ENCODE measurements around the gene AK3.
A peak's percentile ranks its signal among the peaks of the same experiment; 100 is the strongest.

Gene AK3

GRCh38 chr9:4701526-4701925 is 39.5 kb downstream of the AK3 start:
- DNase-seq = no peak

- no peak for DNase-seq
Observed at GRCh38 chr9:4700932-4701331, 40.1 kb downstream of the AK3 start.

GRCh38 chr9:4700091-4700490 is 40.9 kb downstream of the AK3 start:
- DNase-seq = no peak

GRCh38 chr9:4691795-4692194 is 49.2 kb downstream of the AK3 start:
- no peak for DNase-seq

- DNase-seq = no peak
Observed at GRCh38 chr9:4690144-4690543, 50.9 kb downstream of the AK3 start.

- DNase-seq = no peak
Observed at GRCh38 chr9:4689687-4690104, 51.3 kb downstream of the AK3 start.

GRCh38 chr9:4689021-4689420 is 52.0 kb downstream of the AK3 start:
- no peak for DNase-seq

- no peak for DNase-seq
Observed at GRCh38 chr9:4686584-4686983, 54.4 kb downstream of the AK3 start.

- DNase-seq = no peak
Observed at GRCh38 chr9:4686112-4686511, 54.9 kb downstream of the AK3 start.

- no peak for DNase-seq
Observed at GRCh38 chr9:4684820-4685219, 56.2 kb downstream of the AK3 start.

GRCh38 chr9:4680750-4681149 is 60.3 kb downstream of the AK3 start:
- no peak for DNase-seq

GRCh38 chr9:4680173-4680525 is 60.9 kb downstream of the AK3 start:
- DNase-seq = no peak

GRCh38 chr9:4679268-4680172 is 61.5 kb downstream of the AK3 start, which contains the start of gene CDC37L1:
Gene CDC37L1 (plus strand): TSS chr9:4679569. CDS start chr9:4679768, 199 bp downstream.
- peak; percentile 97 for DNase-seq

- peak; percentile 3 for DNase-seq
Observed at GRCh38 chr9:4678679-4679267, 62.2 kb downstream of the AK3 start.

GRCh38 chr9:4677392-4677791 is 63.6 kb downstream of the AK3 start:
- DNase-seq = no peak

- no peak for DNase-seq
Observed at GRCh38 chr9:4674783-4675182, 66.2 kb downstream of the AK3 start.

- DNase-seq = no peak
Observed at GRCh38 chr9:4671737-4672136, 69.3 kb downstream of the AK3 start.

GRCh38 chr9:4670591-4670990 is 70.4 kb downstream of the AK3 start:
- no peak for DNase-seq

- DNase-seq = no peak
Observed at GRCh38 chr9:4669890-4670289, 71.1 kb downstream of the AK3 start.

- no peak for DNase-seq
Observed at GRCh38 chr9:4668604-4669003, 72.4 kb downstream of the AK3 start.

GRCh38 chr9:4667681-4668080 is 73.3 kb downstream of the AK3 start:
- DNase-seq = no peak

GRCh38 chr9:4666042-4666699 is 74.8 kb downstream of the AK3 start, which contains the start of gene SPATA6L:
Gene SPATA6L (minus strand): TSS chr9:4666480. CDS start chr9:4666250, 230 bp downstream.
- DNase-seq = peak; percentile 18

GRCh38 chr9:4665357-4665756 is 75.6 kb downstream of the AK3 start:
- DNase-seq = no peak

GRCh38 chr9:4663956-4664355 is 77.0 kb downstream of the AK3 start:
- DNase-seq = no peak

All from CD4-positive, alpha-beta T cell treated with Interferon gamma for 1 hour (primary cell).